GM12874 (cell line): ENCODE data around the gene TP53I3.

Experiments
- CTCF ChIP-seq: IDR thresholded peaks from 2 replicates; pipeline ENCODE4 v1.5.1; 2011; ENCODE audit warnings: low read depth, mild to moderate bottlenecking, control low read depth, low read length, moderate library complexity; ENCODE audit not compliant: insufficient read depth

Gene TP53I3

GRCh38 chr2:24121469-24121868 is 36.8 kb upstream of the TP53I3 start:
- TF ChIP-seq CTCF: no peak

GRCh38 chr2:24121066-24121465 is 36.4 kb upstream of the TP53I3 start:
- TF ChIP-seq CTCF: no peak

GRCh38 chr2:24117902-24118301 is 33.3 kb upstream of the TP53I3 start:
- TF ChIP-seq CTCF: no peak

GRCh38 chr2:24115057-24115456 is 30.4 kb upstream of the TP53I3 start:
- TF ChIP-seq CTCF: no peak

- no peak for TF ChIP-seq CTCF
Measured at GRCh38 chr2:24111407-24111901, 26.8 kb upstream of the TP53I3 start.

- TF ChIP-seq CTCF: no peak
Measured at GRCh38 chr2:24110660-24111303, 26.1 kb upstream of the TP53I3 start.

- TF ChIP-seq CTCF: no peak
Measured at GRCh38 chr2:24107336-24107735, 22.7 kb upstream of the TP53I3 start.

- no peak for TF ChIP-seq CTCF
Measured at GRCh38 chr2:24106786-24107185, 22.2 kb upstream of the TP53I3 start.
